Prostate gland (tissue), 2 donors: ENCODE data around the gene PLAC1. TPM values are rescaled to one million over a fixed set of nuclear protein-coding genes. Genes with fewer than 3 reads are reported as not detected.

Source experiments
- DNase-seq: peaks from one replicate; pipeline ENCODE4 v3.0.0-alpha.2; 2019; ENCODE audit warnings: low spot score
- H3K27ac ChIP-seq, 2 donors: fragments of 200-600 bp; sonication (generic); 2 replicates each; pipeline ENCODE4 v1.5.1; 2017 to 2019
- H3K27me3 ChIP-seq: fragments of 200-600 bp; sonication (generic); replicated peaks from 2 replicates; pipeline ENCODE4 v1.5.1; 2019; ENCODE audit not compliant: insufficient read depth
- H3K36me3 ChIP-seq, 2 donors: fragments of 200-600 bp; sonication (generic); 1 replicate in 1 of 2; 2 replicates in 1 of 2; pipeline versions ENCODE4 v1.5.1 to v1.8.1; 2017 to 2019
- H3K4me1 ChIP-seq: fragments of 200-600 bp; sonication (generic); replicated peaks from 2 replicates; pipeline ENCODE4 v1.5.1; 2019
- H3K4me3 ChIP-seq, 2 donors: fragments of 200-600 bp; sonication (generic); 2 replicates each; pipeline ENCODE4 v1.5.1; 2017 to 2019
- H3K9me3 ChIP-seq: fragments of 200-600 bp; sonication (generic); 2 replicates; pipeline ENCODE4 v1.5.1; 2017
- POLR2A ChIP-seq: fragments of 450-650 bp; IDR thresholded peaks from one replicate; pipeline ENCODE4 v1.6.1; 2016; ENCODE audit warnings: antibody characterized with exemption, mild to moderate bottlenecking
- POLR2AphosphoS5 ChIP-seq: sonication (generic); formaldehyde crosslinking; IDR thresholded peaks from one replicate; pipeline ENCODE4 v1.6.1; 2017; ENCODE audit warnings: antibody characterized with exemption
- WGBS: methylation state at CpG from one replicate; pipeline ENCODE4 v1.1.5; 2018; 5-methylcytosine and 5-hydroxymethylcytosine counted together
- intact Hi-C: fragments of 100-400 bp; cut with DNase I; formaldehyde crosslinking; loops from one replicate; pipeline ENCODE4 v1.14.2; 2022
- total RNA-seq, 2 donors: library from RNA; depleted of rRNA; stranded (reverse); fragments of >200 nt; gene quantifications; one replicate each; pipeline ENCODE4 v1.1.0, GENCODE V29; 2016
- TF ChIP-seq, protein P1 (sequence below), 4 experiments: fragments of 200-600 bp in 2 of 4; fragments of 450-650 bp in 2 of 4; sonication (generic) in 2 of 4; IDR thresholded peaks; 1 replicate in 3 of 4; 2 replicates in 1 of 4; pipeline ENCODE4 v1.5.1; 2016 to 2019; ENCODE audit warnings: antibody characterized with exemption in 4 of 4, mild to moderate bottlenecking in 2 of 4, moderate library complexity in 2 of 4

Gene PLAC1
- total RNA-seq, 2 donors from 2014 or later: 1.5 TPM; not detected in 1

DNA sequence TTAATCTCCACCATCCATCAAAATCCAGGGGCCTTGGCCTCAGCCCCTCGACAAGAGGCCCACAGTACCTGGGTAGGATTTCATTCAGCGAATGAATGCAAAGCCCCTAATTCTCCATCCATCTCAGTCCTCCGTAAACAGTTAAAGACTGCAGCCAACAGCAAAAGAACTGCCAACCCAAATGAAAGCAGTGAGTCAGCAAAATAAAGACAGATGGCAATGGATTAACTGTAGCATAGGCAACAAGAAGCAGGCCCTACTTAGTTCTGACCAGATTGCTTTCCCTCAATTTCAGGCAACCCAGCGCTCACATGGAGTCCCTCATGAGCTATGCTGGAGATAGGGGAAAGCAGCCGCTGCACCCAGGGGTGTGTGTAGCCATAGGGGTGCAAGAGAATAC is 21.4 kb downstream of the PLAC1 start:
- DNase-seq: no peak
- H3K27ac ChIP-seq: no peak overlapping the region
- H3K27me3 ChIP-seq: no peaks in the 10 kb centered on the region
- no peak overlapping the region for H3K4me3 ChIP-seq
- TF ChIP-seq POLR2AphosphoS5: no peak
- TF ChIP-seq, protein P1, sequence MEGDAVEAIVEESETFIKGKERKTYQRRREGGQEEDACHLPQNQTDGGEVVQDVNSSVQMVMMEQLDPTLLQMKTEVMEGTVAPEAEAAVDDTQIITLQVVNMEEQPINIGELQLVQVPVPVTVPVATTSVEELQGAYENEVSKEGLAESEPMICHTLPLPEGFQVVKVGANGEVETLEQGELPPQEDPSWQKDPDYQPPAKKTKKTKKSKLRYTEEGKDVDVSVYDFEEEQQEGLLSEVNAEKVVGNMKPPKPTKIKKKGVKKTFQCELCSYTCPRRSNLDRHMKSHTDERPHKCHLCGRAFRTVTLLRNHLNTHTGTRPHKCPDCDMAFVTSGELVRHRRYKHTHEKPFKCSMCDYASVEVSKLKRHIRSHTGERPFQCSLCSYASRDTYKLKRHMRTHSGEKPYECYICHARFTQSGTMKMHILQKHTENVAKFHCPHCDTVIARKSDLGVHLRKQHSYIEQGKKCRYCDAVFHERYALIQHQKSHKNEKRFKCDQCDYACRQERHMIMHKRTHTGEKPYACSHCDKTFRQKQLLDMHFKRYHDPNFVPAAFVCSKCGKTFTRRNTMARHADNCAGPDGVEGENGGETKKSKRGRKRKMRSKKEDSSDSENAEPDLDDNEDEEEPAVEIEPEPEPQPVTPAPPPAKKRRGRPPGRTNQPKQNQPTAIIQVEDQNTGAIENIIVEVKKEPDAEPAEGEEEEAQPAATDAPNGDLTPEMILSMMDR (IDR thresholded peaks at IDR 0.05): no peak
- TF ChIP-seq POLR2A: no peak
- H3K9me3 ChIP-seq: no peaks in the 10 kb centered on the region
- intact Hi-C loops: loop anchor here (10.0 kb wide), 1 partner anchor 98 kb away; no protein-coding TSS in a partner anchor
- H3K36me3 ChIP-seq: no peaks in the 10 kb centered on the region
- no peaks in the 10 kb centered on the region for H3K4me1 ChIP-seq
- WGBS: 73% methylated on average over 3 of the region's 5 CpGs

DNA sequence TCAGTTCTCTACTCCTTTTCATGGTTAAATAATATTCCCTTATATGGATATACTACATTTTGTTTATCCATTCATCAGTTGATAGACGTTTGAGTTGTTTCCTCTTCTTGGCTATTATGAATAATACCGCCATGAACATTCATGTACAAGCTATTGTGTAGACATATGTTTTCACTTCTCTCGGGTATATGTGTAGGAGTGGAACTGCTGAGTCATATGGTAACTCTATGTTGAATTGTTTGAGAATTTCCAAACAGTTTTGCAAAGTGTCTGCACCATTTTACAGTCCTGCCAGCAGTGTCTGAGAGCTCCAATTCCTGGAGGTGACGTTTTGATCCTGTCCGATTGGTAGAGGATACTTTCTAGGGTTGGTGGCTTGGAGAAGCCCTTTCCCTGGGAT is 23.6 kb downstream of the PLAC1 start:
- H3K4me1 ChIP-seq: no peaks in the 10 kb centered on the region
- no peaks in the 10 kb centered on the region for H3K9me3 ChIP-seq
- no peaks in the 10 kb centered on the region for H3K27me3 ChIP-seq
- intact Hi-C loops: loop anchor here (10.0 kb wide), 1 partner anchor 100 kb away; no protein-coding TSS in a partner anchor
- H3K36me3 ChIP-seq: no peaks in the 10 kb centered on the region
- DNase-seq: no peak
- TF ChIP-seq POLR2A (no peak), POLR2AphosphoS5 (no peak)
- TF ChIP-seq, protein P1 (IDR thresholded peaks at IDR 0.05): no peak
- no peak overlapping the region for H3K27ac ChIP-seq
- WGBS: 85% methylated on average over 5 of the region's 5 CpGs
- no peak overlapping the region for H3K4me3 ChIP-seq

DNA sequence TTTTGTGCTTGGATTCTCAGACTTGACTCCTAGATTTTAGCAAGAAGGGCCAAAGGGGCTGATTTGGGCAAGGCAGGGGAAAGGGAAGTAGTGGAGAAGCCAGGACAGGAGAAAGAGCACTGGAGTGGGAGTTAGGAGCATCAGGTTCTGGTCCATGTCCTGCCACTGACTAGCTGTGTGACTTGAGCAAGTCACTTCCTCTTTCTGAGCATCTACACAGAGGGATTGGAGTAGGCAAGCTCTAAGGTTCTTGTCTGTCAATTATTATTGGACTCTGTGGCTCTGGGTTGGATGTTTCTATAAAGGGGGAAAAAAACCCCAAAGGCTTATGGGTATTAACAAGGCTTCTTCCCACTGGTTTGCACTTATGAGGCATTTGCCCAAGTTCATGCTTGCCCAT is 24.4 kb downstream of the PLAC1 start:
- DNase-seq: no peak
- Histone ChIP-seq H3K9me3 (no peaks in the 10 kb centered on the region), H3K36me3 (no peaks in the 10 kb centered on the region), H3K4me1 (no peaks in the 10 kb centered on the region), H3K4me3 (no peak overlapping the region), H3K27ac (no peak overlapping the region), H3K27me3 (no peaks in the 10 kb centered on the region)
- intact Hi-C loops: loop anchor here (10.0 kb wide), 1 partner anchor 101 kb away; no protein-coding TSS in a partner anchor
- TF ChIP-seq POLR2A (no peak), POLR2AphosphoS5 (no peak)
- TF ChIP-seq, protein P1 (IDR thresholded peaks at IDR 0.05): no peak

DNA sequence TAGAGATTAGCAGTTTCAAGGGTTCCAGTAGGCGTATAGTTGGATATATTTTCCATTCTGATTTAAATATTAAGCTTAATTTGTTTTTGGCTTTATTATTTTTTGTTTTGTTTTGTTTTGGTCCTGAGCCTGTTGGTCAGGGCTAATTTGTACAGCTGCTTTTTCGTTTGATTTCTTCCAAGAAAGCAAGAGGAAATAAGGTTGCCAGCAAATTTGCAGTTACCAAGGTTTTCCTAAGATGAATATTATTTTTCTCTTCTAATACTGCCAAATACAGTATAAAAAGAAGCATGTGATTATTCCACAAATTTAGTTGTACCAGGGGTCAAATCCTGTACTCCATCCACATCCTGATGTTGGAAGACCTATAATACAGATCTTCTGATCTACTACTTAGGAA is 24.9 kb downstream of the PLAC1 start:
- no peak overlapping the region for H3K4me3 ChIP-seq
- 80% methylated on average over 2 of the region's 2 CpGs for WGBS
- intact Hi-C loops: loop anchor here (10.0 kb wide), 1 partner anchor 101 kb away; no protein-coding TSS in a partner anchor

DNA sequence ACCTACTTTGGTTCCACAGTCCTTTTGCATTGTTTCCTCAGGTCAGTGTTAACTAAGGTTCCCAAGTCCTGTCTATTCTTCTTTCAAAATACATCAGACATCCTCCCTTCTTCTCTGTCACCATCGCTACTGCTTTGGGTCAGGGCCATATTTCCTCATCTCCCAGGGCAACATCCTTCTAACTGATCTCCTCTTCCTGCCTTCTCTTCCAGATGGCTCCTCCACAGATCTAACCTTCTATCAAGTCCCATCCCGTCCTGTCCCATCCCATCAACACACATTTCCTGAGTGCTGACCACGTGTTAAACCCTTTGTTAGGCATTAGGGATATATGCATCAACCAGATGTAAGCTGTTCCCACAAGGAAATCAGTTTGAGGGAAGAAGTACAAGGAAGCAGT is 25.9 kb downstream of the PLAC1 start:
- Histone ChIP-seq H3K9me3 (no peaks in the 10 kb centered on the region), H3K27ac (no peak overlapping the region), H3K4me3 (no peak overlapping the region), H3K4me1 (no peaks in the 10 kb centered on the region), H3K36me3 (no peaks in the 10 kb centered on the region), H3K27me3 (no peaks in the 10 kb centered on the region)
- TF ChIP-seq POLR2A (no peak), POLR2AphosphoS5 (no peak)
- WGBS: 76% methylated on average over 3 of the region's 3 CpGs
- no peak for DNase-seq
- intact Hi-C loops: loop anchor here (10.0 kb wide), 1 partner anchor 102 kb away; no protein-coding TSS in a partner anchor

More for the DNA sequence above, 24.9 kb downstream of the PLAC1 start:
- no peak for DNase-seq
- no peaks in the 10 kb centered on the region for H3K4me1 ChIP-seq
- no peaks in the 10 kb centered on the region for H3K36me3 ChIP-seq
- no peaks in the 10 kb centered on the region for H3K9me3 ChIP-seq
- no peaks in the 10 kb centered on the region for H3K27me3 ChIP-seq
- no peak overlapping the region for H3K27ac ChIP-seq
- TF ChIP-seq POLR2AphosphoS5: no peak
